ENCODE measurements around the gene FARP2.

FARP2 gene

DNA sequence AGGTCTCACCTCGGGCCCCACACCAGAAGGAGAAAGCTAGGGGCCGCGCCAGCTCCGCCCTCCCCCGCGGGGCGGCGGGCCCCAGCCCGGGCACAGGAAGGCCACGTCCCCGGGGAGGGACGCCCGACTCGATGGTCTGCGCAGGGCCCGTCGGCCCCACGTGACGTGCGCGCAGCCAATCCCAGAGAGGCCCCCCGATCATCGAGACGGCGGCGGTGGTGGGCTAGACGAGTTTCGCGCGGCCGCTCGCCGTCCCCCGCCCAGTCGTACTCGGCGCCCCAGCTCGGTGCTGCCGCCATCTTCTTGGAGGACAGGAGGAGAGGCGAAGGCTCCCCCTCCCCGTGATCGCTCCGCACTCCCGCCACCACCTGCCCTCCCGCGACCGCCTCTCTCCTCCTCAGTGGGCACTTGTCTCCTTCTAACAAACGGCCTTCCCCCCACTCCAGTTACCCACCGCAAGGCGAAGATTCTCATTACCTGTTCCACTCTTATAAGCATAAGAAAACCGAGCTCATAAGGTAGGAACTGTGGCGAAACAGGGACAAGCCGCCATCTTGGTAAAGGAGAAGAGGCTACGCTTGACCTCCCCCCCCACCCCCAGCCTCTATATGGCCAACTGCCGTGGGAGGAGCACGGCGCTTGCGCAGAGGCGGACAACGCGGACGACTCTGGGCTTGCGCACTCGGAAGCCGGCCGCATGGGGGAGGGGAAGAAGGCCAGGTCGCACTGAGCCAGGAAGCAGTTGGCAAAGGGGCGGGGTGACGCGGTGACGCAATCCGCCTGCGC is 40.8 kb upstream of the FARP2 start, which contains the start of gene HDLBP (continued):
- TF ChIP-seq ZNF433 (tag by site-specific recombination; IDR thresholded peaks at IDR 0.05; ENCODE audit: low read depth) (no peak), ZNF423 (tag by site-specific recombination; IDR thresholded peaks at IDR 0.05) (peak; percentile 88), ZNF776 (tag by site-specific recombination; IDR thresholded peaks at IDR 0.05; ENCODE audit: borderline replicate concordance) (no peak), ZNF292 (tag by site-specific recombination; IDR thresholded peaks at IDR 0.05; ENCODE audit: borderline replicate concordance, low read depth) (no peak), ZNF664 (tag by site-specific recombination; IDR thresholded peaks at IDR 0.05) (no peak), ZNF624 (tag by site-specific recombination; IDR thresholded peaks at IDR 0.05) (no peak), ZNF658 (tag by site-specific recombination; IDR thresholded peaks at IDR 0.05) (no peak), ZBTB1 (tag by site-specific recombination; IDR thresholded peaks at IDR 0.05) (no peak), ZNF426 (tag by site-specific recombination; IDR thresholded peaks at IDR 0.05) (no peak), ZNF530 (tag by site-specific recombination; IDR thresholded peaks at IDR 0.05; ENCODE audit: low read depth) (no peak), ZNF544 (tag by site-specific recombination; IDR thresholded peaks at IDR 0.05) (no peak), ZIC2 (tag by site-specific recombination; IDR thresholded peaks at IDR 0.05) (no peak; the same call in 1 of the 2 replicates), ZBTB8A (tag by site-specific recombination; IDR thresholded peaks at IDR 0.05) (peak; percentile 100), OVOL3 (tag by site-specific recombination; IDR thresholded peaks at IDR 0.05) (no peak), ZNF747 (tag by site-specific recombination; IDR thresholded peaks at IDR 0.05) (no peak), GLI2 (tag by site-specific recombination; IDR thresholded peaks at IDR 0.05; ENCODE audit: borderline replicate concordance, low read depth) (no peak), ZNF266 (tag by site-specific recombination; IDR thresholded peaks at IDR 0.05; ENCODE audit: low read depth) (no peak), MYNN (tag by site-specific recombination; IDR thresholded peaks at IDR 0.05; ENCODE audit: borderline replicate concordance) (no peak), ZNF521 (tag by site-specific recombination; IDR thresholded peaks at IDR 0.05) (no peak), SP2 (tag by site-specific recombination; IDR thresholded peaks at IDR 0.05) (peak; percentile 81), ZNF501 (tag by site-specific recombination; IDR thresholded peaks at IDR 0.05) (peak; percentile 93), ZNF777 (tag by site-specific recombination; IDR thresholded peaks at IDR 0.05; ENCODE audit: borderline replicate concordance) (no peak), ZNF354C (tag by site-specific recombination; IDR thresholded peaks at IDR 0.05; ENCODE audit: borderline replicate concordance, low read depth) (no peak), ZNF175 (tag by site-specific recombination; IDR thresholded peaks at IDR 0.05) (no peak), SP7 (tag by site-specific recombination; IDR thresholded peaks at IDR 0.05) (peak; percentile 65), ZNF626 (tag by site-specific recombination; IDR thresholded peaks at IDR 0.05) (no peak), HOXC10 (CRISPR knock-in tag; IDR thresholded peaks at IDR 0.05) (no peak)
- TF ChIP-seq, protein P1, sequence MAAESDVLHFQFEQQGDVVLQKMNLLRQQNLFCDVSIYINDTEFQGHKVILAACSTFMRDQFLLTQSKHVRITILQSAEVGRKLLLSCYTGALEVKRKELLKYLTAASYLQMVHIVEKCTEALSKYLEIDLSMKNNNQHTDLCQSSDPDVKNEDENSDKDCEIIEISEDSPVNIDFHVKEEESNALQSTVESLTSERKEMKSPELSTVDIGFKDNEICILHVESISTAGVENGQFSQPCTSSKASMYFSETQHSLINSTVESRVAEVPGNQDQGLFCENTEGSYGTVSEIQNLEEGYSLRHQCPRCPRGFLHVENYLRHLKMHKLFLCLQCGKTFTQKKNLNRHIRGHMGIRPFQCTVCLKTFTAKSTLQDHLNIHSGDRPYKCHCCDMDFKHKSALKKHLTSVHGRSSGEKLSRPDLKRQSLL (tag by site-specific recombination; IDR thresholded peaks at IDR 0.05) = no peak; the same call in 1 of the 2 replicates
- TF ChIP-seq, protein P2, sequence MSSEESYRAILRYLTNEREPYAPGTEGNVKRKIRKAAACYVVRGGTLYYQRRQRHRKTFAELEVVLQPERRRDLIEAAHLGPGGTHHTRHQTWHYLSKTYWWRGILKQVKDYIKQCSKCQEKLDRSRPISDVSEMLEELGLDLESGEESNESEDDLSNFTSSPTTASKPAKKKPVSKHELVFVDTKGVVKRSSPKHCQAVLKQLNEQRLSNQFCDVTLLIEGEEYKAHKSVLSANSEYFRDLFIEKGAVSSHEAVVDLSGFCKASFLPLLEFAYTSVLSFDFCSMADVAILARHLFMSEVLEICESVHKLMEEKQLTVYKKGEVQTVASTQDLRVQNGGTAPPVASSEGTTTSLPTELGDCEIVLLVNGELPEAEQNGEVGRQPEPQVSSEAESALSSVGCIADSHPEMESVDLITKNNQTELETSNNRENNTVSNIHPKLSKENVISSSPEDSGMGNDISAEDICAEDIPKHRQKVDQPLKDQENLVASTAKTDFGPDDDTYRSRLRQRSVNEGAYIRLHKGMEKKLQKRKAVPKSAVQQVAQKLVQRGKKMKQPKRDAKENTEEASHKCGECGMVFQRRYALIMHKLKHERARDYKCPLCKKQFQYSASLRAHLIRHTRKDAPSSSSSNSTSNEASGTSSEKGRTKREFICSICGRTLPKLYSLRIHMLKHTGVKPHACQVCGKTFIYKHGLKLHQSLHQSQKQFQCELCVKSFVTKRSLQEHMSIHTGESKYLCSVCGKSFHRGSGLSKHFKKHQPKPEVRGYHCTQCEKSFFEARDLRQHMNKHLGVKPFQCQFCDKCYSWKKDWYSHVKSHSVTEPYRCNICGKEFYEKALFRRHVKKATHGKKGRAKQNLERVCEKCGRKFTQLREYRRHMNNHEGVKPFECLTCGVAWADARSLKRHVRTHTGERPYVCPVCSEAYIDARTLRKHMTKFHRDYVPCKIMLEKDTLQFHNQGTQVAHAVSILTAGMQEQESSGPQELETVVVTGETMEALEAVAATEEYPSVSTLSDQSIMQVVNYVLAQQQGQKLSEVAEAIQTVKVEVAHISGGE (tag by site-specific recombination; conservative IDR thresholded peaks at IDR 0.05; ENCODE audit: low read depth) = peak; percentile 41
- TF ChIP-seq, protein P3, sequence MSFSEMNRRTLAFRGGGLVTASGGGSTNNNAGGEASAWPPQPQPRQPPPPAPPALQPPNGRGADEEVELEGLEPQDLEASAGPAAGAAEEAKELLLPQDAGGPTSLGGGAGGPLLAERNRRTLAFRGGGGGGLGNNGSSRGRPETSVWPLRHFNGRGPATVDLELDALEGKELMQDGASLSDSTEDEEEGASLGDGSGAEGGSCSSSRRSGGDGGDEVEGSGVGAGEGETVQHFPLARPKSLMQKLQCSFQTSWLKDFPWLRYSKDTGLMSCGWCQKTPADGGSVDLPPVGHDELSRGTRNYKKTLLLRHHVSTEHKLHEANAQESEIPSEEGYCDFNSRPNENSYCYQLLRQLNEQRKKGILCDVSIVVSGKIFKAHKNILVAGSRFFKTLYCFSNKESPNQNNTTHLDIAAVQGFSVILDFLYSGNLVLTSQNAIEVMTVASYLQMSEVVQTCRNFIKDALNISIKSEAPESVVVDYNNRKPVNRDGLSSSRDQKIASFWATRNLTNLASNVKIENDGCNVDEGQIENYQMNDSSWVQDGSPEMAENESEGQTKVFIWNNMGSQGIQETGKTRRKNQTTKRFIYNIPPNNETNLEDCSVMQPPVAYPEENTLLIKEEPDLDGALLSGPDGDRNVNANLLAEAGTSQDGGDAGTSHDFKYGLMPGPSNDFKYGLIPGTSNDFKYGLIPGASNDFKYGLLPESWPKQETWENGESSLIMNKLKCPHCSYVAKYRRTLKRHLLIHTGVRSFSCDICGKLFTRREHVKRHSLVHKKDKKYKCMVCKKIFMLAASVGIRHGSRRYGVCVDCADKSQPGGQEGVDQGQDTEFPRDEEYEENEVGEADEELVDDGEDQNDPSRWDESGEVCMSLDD (tag by site-specific recombination; IDR thresholded peaks at IDR 0.05) = peak; percentile 86
- TF ChIP-seq, protein P4, sequence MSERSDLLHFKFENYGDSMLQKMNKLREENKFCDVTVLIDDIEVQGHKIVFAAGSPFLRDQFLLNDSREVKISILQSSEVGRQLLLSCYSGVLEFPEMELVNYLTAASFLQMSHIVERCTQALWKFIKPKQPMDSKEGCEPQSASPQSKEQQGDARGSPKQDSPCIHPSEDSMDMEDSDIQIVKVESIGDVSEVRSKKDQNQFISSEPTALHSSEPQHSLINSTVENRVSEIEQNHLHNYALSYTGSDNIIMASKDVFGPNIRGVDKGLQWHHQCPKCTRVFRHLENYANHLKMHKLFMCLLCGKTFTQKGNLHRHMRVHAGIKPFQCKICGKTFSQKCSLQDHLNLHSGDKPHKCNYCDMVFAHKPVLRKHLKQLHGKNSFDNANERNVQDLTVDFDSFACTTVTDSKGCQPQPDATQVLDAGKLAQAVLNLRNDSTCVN (tag by site-specific recombination; optimal IDR thresholded peaks at IDR 0.05) = peak; percentile 93
- TF ChIP-seq, protein P5, sequence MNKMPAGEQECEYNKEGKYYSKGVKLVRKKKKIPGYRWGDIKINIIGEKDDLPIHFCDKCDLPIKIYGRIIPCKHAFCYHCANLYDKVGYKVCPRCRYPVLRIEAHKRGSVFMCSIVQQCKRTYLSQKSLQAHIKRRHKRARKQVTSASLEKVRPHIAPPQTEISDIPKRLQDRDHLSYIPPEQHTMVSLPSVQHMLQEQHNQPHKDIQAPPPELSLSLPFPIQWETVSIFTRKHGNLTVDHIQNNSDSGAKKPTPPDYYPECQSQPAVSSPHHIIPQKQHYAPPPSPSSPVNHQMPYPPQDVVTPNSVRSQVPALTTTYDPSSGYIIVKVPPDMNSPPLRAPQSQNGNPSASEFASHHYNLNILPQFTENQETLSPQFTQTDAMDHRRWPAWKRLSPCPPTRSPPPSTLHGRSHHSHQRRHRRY (tag by site-specific recombination; IDR thresholded peaks at IDR 0.05) = no peak

Measured in HEK293 (cell line).